Heart left ventricle (tissue), 16 donors: ENCODE measurements around the gene VSIG10. TPM values are rescaled to one million over a fixed set of nuclear protein-coding genes. Genes with fewer than 3 reads are reported as not detected.

Experiments
- ATAC-seq, 4 donors: fragments of 200-7000 bp; cut with Tn5 transposase; one replicate each; pipeline ENCODE4 v1.9.1; 2020 to 2022; ENCODE audit warnings: moderate library complexity in 4 of 4, mild to moderate bottlenecking in 3 of 4, moderate number of reproducible peaks in 1 of 4
- DNase-seq, 5 donors: peaks; one replicate each; pipeline ENCODE4 v3.0.0-alpha.2; 2020
- H3K27ac ChIP-seq, 12 donors: fragments of 200-600 bp; sonication (generic) in 4 of 12; one replicate each; pipeline versions ENCODE4 v1.5.0 to v1.8.0; 2016 to 2022; ENCODE audit warnings: mild to moderate bottlenecking in 2 of 12
- H3K27me3 ChIP-seq, 9 donors: fragments of 200-600 bp; sonication (generic) in 2 of 9; one replicate each; pipeline versions ENCODE4 v1.5.1 to v1.8.0; 2016 to 2022; ENCODE audit warnings: mild to moderate bottlenecking in 3 of 9
- H3K36me3 ChIP-seq, 9 donors: fragments of 200-600 bp; sonication (generic) in 2 of 9; one replicate each; pipeline versions ENCODE4 v1.5.0 to v1.8.0; 2018 to 2022; ENCODE audit warnings: mild to moderate bottlenecking in 2 of 9
- H3K4me1 ChIP-seq, 12 donors: fragments of 200-600 bp; sonication (generic) in 4 of 12; one replicate each; pipeline versions ENCODE4 v1.5.0 to v1.8.0; 2016 to 2022; ENCODE audit warnings: mild to moderate bottlenecking in 3 of 12
- H3K4me3 ChIP-seq, 12 donors: fragments of 200-600 bp; sonication (generic) in 4 of 12; one replicate each; pipeline versions ENCODE4 v1.5.0 to v1.8.0; 2017 to 2022; ENCODE audit warnings: mild to moderate bottlenecking in 9 of 12, moderate library complexity in 4 of 12
- H3K9me3 ChIP-seq, 12 donors: fragments of 200-600 bp; sonication (generic) in 4 of 12; one replicate each; pipeline versions ENCODE4 v1.5.0 to v1.8.0; 2016 to 2022; ENCODE audit warnings: mild to moderate bottlenecking in 1 of 12
- POLR2A ChIP-seq, 2 donors: fragments of 450-650 bp; IDR thresholded peaks; one replicate each; pipeline ENCODE4 v1.6.1; 2017; ENCODE audit warnings: antibody characterized with exemption in 2 of 2, mild to moderate bottlenecking in 2 of 2, moderate library complexity in 2 of 2
- WGBS, 4 donors: extraction: QIAGEN DNeasy Blood & Tissue Kit in 2 of 4; methylation state at CpG; one replicate each; pipeline versions ENCODE4 v1.1.5 to v1.1.7; 2013 to 2018; 5-methylcytosine and 5-hydroxymethylcytosine counted together
- intact Hi-C, 10 donors: fragments of 100-400 bp; cut with DNase I; formaldehyde crosslinking; loops; one replicate each; pipeline versions ENCODE4 v1.11.1 to v1.14.2; 2022
- polyA plus RNA-seq, 2 donors: library from polyadenylated mRNA; stranded (reverse); fragments of 200-250 nt; gene quantifications; one replicate each; pipeline ENCODE4 v1.2.3, GENCODE V29; 2013
- total RNA-seq, 9 donors: library from RNA; depleted of rRNA in 2 of 9; stranded (reverse); fragments of >200 nt in 2 of 9; fragmentation: NEBNext Ultra II Directional in 3 of 9; extraction: Animal tissue kit (Norgen Biotek cat#: 25700) in 3 of 9; gene quantifications; one replicate each; pipeline versions ENCODE4 v1.1.0 to v1.2.4, GENCODE V29; 2016 to 2023
- TF ChIP-seq, protein P1 (sequence below), 12 donors: fragments of 200-600 bp; sonication (generic) in 4 of 12; IDR thresholded peaks; one replicate each; pipeline versions ENCODE4 v1.5.0 to v1.8.0; 2018 to 2022; ENCODE audit warnings: antibody characterized with exemption in 12 of 12, mild to moderate bottlenecking in 5 of 12
- donor health status: ischemic (EF 13 %, LVEDD 7.1; RV severe dilation, severe dysfunction).
- donor health status: healthy with polysubstance abuse.
- donor health status: DM: no; HTN: yes; CAD: no.
- donor health status: DM: no; HTN: no; CAD: no.
- donor health status: ischemic (EF 25% LVEDD 6.9; RV normal size, moderate dysfunction).
- donor health status: ischemic (EF 25% LVEDD 5.7; RV mildly dilated, moderate dysfunction).
- donor health status: healthy.
- donor health status: DM: yes; HTN: yes; CAD: no.
- donor health status: ischemic (EF 35%, LVEDD 5.7; RV mildly dilated, moderate dysfunction).
- donor health status: nonischemic (EF 11% LVEDD 7.7; RV severe dilation, severe dysfunction).
- donor health status: DM: yes; HTN: yes; CAD: no.
- donor health status: PGD.
- donor health status: ischemic (EF 29% LVEDD 5.4; RV normal size, mild dysfunction).
- donor health status: nonischemic (EF 23%, LVEDD 6.1; RV moderate dilation, normal function).

Gene VSIG10
- total and polyA plus RNA-seq, 11 donors: 6.3 to 17.7 (median 10.7) TPM

DNA sequence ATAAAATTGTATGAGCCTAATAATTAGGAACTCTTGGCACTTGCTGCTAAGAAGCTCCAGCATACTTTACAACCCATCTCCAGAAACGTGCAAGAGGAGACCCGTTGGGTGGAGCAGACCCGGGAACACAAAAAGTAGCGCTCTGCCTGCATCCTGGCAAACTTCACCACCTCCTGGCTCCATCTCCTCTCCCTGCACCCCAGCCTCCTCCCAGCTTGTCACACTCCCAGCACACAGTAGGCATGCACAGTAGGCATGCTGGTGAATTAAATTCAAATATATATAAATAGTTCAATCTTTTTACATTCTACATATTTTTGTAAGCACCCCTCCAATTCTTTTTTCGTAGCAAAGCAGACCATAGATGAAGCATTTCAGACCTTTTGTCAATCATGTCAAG is 1.2 kb downstream of the VSIG10 start:
- no peaks in the 10 kb centered on the region for H3K36me3 ChIP-seq
- intact Hi-C loops: loop anchor here in 7 of 10 donors (2.0 to 10.0 kb wide), 4 partner anchors 35 to 228 kb away; partner anchors contain the start of gene WSB2 (in 6 of the 7)
- WGBS, 4 donors: 31 to 49% (median 43%) methylated on average over 5 of the region's 5 CpGs
- H3K9me3 ChIP-seq: no peaks in the 10 kb centered on the region
- ATAC-seq (no peak), DNase-seq (no peak)
- H3K4me1 ChIP-seq: peaks cover 0 to 19% (median 9%) of the 10 kb centered on the region in 12 donors
- H3K27ac ChIP-seq: peak overlapping the region in 3 of 12 donors; percentile 83 to 87 (median 85)
- TF ChIP-seq, protein P1, sequence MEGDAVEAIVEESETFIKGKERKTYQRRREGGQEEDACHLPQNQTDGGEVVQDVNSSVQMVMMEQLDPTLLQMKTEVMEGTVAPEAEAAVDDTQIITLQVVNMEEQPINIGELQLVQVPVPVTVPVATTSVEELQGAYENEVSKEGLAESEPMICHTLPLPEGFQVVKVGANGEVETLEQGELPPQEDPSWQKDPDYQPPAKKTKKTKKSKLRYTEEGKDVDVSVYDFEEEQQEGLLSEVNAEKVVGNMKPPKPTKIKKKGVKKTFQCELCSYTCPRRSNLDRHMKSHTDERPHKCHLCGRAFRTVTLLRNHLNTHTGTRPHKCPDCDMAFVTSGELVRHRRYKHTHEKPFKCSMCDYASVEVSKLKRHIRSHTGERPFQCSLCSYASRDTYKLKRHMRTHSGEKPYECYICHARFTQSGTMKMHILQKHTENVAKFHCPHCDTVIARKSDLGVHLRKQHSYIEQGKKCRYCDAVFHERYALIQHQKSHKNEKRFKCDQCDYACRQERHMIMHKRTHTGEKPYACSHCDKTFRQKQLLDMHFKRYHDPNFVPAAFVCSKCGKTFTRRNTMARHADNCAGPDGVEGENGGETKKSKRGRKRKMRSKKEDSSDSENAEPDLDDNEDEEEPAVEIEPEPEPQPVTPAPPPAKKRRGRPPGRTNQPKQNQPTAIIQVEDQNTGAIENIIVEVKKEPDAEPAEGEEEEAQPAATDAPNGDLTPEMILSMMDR (IDR thresholded peaks at IDR 0.05): no peak
- peak overlapping the region in 11 of 12 donors; percentile 60 to 99 (median 86) for H3K4me3 ChIP-seq
- H3K27me3 ChIP-seq: no peaks in the 10 kb centered on the region

DNA sequence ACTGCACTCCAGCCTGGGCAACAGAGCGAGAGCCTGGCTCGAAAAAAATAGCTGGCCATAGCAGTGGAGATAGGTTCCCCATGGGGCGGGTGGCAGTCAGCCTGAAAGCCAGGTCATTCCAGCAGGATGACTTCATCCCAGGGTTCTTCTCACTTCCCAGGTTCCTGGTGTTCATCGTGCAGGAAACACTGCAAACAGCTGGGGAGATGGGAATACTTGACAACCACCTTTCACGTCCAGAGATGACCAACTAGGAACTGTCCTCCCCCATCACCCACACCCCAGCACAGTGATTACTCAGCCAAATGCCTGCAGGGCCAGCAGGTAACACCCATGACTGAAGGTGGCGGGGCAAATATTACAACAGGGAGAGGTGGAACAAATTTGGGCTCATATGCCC is 1.7 kb downstream of the VSIG10 start:
- Histone ChIP-seq H3K27ac (no peak overlapping the region), H3K4me3 (peak overlapping the region in 1 of 12 donors; percentile 99), H3K27me3 (no peaks in the 10 kb centered on the region), H3K4me1 (peaks cover 0 to 19% (median 9%) of the 10 kb centered on the region in 12 donors), H3K9me3 (no peaks in the 10 kb centered on the region), H3K36me3 (no peaks in the 10 kb centered on the region)
- no peak for TF ChIP-seq POLR2A (IDR thresholded peaks at IDR 0.05)
- TF ChIP-seq, protein P1 (IDR thresholded peaks at IDR 0.05): no peak
- intact Hi-C loops: loop anchor here in 7 of 10 donors (2.0 to 10.0 kb wide), 4 partner anchors 35 to 227 kb away; partner anchors contain the start of gene WSB2 (in 6 of the 7)
- DNase-seq (no peak), ATAC-seq (no peak)
- 64 to 73% (median 71%) methylated on average over 6 of the region's 6 CpGs for WGBS, 4 donors

DNA sequence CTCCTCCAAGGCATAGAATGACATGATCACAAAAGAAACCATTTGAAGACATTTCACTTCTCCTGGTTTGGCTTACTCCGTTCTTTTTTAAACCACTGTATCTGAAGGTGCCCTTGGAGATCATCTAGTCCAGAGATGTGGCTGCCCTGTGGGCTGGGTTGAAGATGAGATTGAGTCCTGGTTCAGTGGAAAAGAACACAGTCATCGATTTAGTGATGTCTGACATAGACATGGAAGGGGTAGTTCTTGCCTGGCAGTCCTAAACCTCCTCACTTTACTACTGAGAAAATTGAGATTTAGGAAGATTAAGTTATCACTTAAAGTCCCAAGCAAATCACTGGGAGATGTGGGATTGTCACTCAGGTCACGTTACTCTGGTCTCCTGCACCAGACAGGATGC is 2.8 kb downstream of the VSIG10 start:
- TF ChIP-seq, protein P1 (IDR thresholded peaks at IDR 0.05): no peak
- TF ChIP-seq POLR2A (IDR thresholded peaks at IDR 0.05): no peak
- Histone ChIP-seq H3K36me3 (no peaks in the 10 kb centered on the region), H3K9me3 (no peaks in the 10 kb centered on the region), H3K4me3 (no peak overlapping the region), H3K4me1 (peaks cover 0 to 19% (median 9%) of the 10 kb centered on the region in 12 donors), H3K27me3 (no peaks in the 10 kb centered on the region), H3K27ac (no peak overlapping the region)
- 84 to 90% (median 87%) methylated on average over 3 of the region's 3 CpGs for WGBS, 4 donors
- intact Hi-C loops: loop anchor here in 6 of 10 donors (5.0 to 10.0 kb wide), 3 partner anchors 34 to 226 kb away; partner anchors contain the start of gene WSB2 (in 5 of the 6)
- DNase-seq: no peak
- ATAC-seq: no peak

DNA sequence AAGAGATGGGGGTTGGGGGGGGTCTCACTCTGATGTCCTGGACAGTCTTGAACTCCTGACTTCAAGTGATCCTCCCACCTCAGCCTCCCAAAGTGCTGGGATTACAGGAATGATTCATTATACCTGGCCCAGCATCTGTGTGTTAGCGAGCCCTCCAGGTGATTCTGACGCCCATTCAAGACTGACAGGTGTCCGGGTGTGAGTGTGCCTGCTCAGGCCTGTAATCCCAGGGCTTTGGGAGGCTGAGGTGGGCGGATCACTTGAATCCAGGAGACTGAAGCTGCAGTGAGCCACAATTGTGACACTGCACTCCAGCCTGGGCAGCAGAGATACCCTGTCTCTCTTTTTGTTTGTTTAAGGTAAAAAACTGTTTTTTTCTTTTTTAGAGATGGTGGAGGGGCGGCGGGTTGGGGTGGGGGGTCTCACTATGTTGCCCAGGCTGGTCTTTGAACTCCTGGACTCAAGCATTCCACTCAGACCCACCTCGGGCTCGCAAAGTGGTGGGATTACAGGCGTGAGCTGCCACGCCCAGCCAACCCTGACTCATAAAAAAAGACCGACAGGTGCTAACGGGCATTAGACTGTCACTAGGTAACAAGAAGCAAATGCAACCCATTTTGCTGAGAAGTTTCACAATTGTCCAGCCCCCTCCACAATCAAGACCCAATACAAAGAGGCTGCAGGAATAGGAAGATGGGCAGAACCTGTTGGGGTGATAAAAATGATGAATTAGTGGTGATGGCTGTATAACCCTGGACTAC is 4.7 kb downstream of the VSIG10 start:
- 94 to 96% (median 95%) methylated on average over 12 of the region's 12 CpGs for WGBS, 4 donors
- intact Hi-C loops: no loop called here
- no peak overlapping the region for H3K27ac ChIP-seq

More for the DNA sequence above, 4.7 kb downstream of the VSIG10 start:
- H3K27me3 ChIP-seq: no peaks in the 10 kb centered on the region
- H3K9me3 ChIP-seq: no peaks in the 10 kb centered on the region
- H3K36me3 ChIP-seq: peaks cover 0 to 8% (median 0%) of the 10 kb centered on the region in 9 donors
- TF ChIP-seq, protein P1 (IDR thresholded peaks at IDR 0.05): no peak
- no peak for TF ChIP-seq POLR2A (IDR thresholded peaks at IDR 0.05)
- H3K4me1 ChIP-seq: peaks cover 0 to 19% (median 6%) of the 10 kb centered on the region in 12 donors
- no peak for DNase-seq
- ATAC-seq: no peak
- H3K4me3 ChIP-seq: no peak overlapping the region
